ENCODE measurements around the gene MSL1. TPM values are rescaled to one million over a fixed set of nuclear protein-coding genes. Genes with fewer than 3 reads are reported as not detected.

MSL1 gene
- total and polyA plus RNA-seq, 2 of the 13 experiments (the other 11 are each of a cell fraction or from before 2014, with no cell fraction given): 63.8 to 88.5 TPM

DNA sequence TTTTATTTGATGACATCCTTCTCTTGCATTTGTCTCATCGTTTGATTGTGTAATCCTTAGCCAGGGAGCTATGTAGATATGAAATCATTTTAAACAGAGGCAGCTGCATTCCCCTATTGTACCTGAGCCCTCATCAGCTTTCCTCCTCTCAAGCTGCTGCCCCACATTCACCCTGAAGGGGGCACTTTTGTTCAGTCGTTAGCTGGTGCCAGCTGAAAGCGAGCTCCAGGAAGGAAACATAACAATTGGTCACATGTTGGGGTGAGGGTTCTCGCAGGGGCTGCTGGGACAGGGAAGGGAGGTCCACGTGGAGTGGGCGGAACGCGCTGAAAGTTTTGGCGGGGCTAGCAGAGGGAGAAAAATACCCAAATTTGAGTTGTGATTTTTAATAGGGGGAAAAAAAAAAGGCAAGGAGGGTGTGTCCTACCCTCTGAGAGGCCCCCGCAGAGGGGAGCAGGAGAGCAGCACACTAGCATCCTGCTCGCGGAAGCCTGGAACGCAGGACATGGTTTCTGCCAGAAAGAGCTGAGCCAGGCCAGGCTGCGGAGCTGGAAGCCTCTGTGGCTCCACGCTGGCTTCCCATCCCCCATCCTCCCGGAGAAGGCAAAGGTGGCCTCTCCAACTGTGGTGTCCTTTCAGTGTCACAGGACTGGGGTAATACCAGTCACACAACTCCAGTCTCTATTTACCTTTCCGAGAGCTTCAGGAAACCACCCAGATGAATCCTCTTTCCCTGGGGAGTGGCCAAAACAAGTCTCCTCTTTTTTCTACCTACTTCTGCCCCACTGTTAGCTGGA, 8.5 kb upstream of the MSL1 start (continued):
- TF ChIP-seq, protein P1, sequence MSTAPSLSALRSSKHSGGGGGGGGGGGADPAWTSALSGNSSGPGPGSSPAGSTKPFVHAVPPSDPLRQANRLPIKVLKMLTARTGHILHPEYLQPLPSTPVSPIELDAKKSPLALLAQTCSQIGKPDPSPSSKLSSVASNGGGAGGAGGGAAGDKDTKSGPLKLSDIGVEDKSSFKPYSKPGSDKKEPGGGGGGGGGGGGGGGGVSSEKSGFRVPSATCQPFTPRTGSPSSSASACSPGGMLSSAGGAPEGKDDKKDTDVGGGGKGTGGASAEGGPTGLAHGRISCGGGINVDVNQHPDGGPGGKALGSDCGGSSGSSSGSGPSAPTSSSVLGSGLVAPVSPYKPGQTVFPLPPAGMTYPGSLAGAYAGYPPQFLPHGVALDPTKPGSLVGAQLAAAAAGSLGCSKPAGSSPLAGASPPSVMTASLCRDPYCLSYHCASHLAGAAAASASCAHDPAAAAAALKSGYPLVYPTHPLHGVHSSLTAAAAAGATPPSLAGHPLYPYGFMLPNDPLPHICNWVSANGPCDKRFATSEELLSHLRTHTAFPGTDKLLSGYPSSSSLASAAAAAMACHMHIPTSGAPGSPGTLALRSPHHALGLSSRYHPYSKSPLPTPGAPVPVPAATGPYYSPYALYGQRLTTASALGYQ (CRISPR knock-in tag; IDR thresholded peaks at IDR 0.05): peak; percentile 78
- TF ChIP-seq ISL2 (CRISPR knock-in tag; IDR thresholded peaks at IDR 0.05) (peak; percentile 84), ZNF552 (CRISPR knock-in tag; IDR thresholded peaks at IDR 0.05; ENCODE audit: borderline replicate concordance) (no peak), HNRNPK (IDR thresholded peaks at IDR 0.05; ENCODE audit: low read depth, low read length, poor library complexity, severe bottlenecking) (no peak), ZNF230 (CRISPR knock-in tag; IDR thresholded peaks at IDR 0.05) (peak; percentile 96), ZFAT (CRISPR knock-in tag; conservative IDR thresholded peaks at IDR 0.05) (no peak), ZNF232 (CRISPR knock-in tag; IDR thresholded peaks at IDR 0.05; ENCODE audit: borderline replicate concordance) (peak; percentile 93; the same call in 1 of the 2 replicates), ZNF121 (CRISPR knock-in tag; IDR thresholded peaks at IDR 0.05) (peak; percentile 55)
- TF ChIP-seq, protein P2, sequence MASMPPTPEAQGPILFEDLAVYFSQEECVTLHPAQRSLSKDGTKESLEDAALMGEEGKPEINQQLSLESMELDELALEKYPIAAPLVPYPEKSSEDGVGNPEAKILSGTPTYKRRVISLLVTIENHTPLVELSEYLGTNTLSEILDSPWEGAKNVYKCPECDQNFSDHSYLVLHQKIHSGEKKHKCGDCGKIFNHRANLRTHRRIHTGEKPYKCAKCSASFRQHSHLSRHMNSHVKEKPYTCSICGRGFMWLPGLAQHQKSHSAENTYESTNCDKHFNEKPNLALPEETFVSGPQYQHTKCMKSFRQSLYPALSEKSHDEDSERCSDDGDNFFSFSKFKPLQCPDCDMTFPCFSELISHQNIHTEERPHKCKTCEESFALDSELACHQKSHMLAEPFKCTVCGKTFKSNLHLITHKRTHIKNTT (CRISPR knock-in tag; IDR thresholded peaks at IDR 0.05): no peak
- TF ChIP-seq, protein P3, sequence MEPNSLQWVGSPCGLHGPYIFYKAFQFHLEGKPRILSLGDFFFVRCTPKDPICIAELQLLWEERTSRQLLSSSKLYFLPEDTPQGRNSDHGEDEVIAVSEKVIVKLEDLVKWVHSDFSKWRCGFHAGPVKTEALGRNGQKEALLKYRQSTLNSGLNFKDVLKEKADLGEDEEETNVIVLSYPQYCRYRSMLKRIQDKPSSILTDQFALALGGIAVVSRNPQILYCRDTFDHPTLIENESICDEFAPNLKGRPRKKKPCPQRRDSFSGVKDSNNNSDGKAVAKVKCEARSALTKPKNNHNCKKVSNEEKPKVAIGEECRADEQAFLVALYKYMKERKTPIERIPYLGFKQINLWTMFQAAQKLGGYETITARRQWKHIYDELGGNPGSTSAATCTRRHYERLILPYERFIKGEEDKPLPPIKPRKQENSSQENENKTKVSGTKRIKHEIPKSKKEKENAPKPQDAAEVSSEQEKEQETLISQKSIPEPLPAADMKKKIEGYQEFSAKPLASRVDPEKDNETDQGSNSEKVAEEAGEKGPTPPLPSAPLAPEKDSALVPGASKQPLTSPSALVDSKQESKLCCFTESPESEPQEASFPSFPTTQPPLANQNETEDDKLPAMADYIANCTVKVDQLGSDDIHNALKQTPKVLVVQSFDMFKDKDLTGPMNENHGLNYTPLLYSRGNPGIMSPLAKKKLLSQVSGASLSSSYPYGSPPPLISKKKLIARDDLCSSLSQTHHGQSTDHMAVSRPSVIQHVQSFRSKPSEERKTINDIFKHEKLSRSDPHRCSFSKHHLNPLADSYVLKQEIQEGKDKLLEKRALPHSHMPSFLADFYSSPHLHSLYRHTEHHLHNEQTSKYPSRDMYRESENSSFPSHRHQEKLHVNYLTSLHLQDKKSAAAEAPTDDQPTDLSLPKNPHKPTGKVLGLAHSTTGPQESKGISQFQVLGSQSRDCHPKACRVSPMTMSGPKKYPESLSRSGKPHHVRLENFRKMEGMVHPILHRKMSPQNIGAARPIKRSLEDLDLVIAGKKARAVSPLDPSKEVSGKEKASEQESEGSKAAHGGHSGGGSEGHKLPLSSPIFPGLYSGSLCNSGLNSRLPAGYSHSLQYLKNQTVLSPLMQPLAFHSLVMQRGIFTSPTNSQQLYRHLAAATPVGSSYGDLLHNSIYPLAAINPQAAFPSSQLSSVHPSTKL (CRISPR knock-in tag; IDR thresholded peaks at IDR 0.05): peak; percentile 55; the same call in 1 of the 2 replicates
- TF ChIP-seq, protein P4, sequence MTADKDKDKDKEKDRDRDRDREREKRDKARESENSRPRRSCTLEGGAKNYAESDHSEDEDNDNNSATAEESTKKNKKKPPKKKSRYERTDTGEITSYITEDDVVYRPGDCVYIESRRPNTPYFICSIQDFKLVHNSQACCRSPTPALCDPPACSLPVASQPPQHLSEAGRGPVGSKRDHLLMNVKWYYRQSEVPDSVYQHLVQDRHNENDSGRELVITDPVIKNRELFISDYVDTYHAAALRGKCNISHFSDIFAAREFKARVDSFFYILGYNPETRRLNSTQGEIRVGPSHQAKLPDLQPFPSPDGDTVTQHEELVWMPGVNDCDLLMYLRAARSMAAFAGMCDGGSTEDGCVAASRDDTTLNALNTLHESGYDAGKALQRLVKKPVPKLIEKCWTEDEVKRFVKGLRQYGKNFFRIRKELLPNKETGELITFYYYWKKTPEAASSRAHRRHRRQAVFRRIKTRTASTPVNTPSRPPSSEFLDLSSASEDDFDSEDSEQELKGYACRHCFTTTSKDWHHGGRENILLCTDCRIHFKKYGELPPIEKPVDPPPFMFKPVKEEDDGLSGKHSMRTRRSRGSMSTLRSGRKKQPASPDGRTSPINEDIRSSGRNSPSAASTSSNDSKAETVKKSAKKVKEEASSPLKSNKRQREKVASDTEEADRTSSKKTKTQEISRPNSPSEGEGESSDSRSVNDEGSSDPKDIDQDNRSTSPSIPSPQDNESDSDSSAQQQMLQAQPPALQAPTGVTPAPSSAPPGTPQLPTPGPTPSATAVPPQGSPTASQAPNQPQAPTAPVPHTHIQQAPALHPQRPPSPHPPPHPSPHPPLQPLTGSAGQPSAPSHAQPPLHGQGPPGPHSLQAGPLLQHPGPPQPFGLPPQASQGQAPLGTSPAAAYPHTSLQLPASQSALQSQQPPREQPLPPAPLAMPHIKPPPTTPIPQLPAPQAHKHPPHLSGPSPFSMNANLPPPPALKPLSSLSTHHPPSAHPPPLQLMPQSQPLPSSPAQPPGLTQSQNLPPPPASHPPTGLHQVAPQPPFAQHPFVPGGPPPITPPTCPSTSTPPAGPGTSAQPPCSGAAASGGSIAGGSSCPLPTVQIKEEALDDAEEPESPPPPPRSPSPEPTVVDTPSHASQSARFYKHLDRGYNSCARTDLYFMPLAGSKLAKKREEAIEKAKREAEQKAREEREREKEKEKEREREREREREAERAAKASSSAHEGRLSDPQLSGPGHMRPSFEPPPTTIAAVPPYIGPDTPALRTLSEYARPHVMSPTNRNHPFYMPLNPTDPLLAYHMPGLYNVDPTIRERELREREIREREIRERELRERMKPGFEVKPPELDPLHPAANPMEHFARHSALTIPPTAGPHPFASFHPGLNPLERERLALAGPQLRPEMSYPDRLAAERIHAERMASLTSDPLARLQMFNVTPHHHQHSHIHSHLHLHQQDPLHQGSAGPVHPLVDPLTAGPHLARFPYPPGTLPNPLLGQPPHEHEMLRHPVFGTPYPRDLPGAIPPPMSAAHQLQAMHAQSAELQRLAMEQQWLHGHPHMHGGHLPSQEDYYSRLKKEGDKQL (CRISPR knock-in tag; IDR thresholded peaks at IDR 0.05; ENCODE audit: low read depth): no peak; the same call in 1 of the 2 replicates
- TF ChIP-seq, protein P5, sequence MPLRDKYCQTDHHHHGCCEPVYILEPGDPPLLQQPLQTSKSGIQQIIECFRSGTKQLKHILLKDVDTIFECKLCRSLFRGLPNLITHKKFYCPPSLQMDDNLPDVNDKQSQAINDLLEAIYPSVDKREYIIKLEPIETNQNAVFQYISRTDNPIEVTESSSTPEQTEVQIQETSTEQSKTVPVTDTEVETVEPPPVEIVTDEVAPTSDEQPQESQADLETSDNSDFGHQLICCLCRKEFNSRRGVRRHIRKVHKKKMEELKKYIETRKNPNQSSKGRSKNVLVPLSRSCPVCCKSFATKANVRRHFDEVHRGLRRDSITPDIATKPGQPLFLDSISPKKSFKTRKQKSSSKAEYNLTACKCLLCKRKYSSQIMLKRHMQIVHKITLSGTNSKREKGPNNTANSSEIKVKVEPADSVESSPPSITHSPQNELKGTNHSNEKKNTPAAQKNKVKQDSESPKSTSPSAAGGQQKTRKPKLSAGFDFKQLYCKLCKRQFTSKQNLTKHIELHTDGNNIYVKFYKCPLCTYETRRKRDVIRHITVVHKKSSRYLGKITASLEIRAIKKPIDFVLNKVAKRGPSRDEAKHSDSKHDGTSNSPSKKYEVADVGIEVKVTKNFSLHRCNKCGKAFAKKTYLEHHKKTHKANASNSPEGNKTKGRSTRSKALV (CRISPR knock-in tag; IDR thresholded peaks at IDR 0.05): peak; percentile 33; the same call in 1 of the 2 replicates
